Heart left ventricle (tissue), 16 donors: ENCODE data around the gene RHBDD2. TPM values are rescaled to one million over a fixed set of nuclear protein-coding genes. Genes with fewer than 3 reads are reported as not detected.
A peak's percentile ranks its signal among the peaks of the same experiment; 100 is the strongest.

Experiments used
- ATAC-seq, 4 donors: fragments of 200-7000 bp; cut with Tn5 transposase; one replicate each; pipeline ENCODE4 v1.9.1; 2020 to 2022; ENCODE audit warnings: moderate library complexity in 4 of 4, mild to moderate bottlenecking in 3 of 4, moderate number of reproducible peaks in 1 of 4
- DNase-seq, 5 donors: peaks; one replicate each; pipeline ENCODE4 v3.0.0-alpha.2; 2020
- H3K27ac ChIP-seq, 12 donors: fragments of 200-600 bp; sonication (generic) in 4 of 12; one replicate each; pipeline versions ENCODE4 v1.5.0 to v1.8.0; 2016 to 2022; ENCODE audit warnings: mild to moderate bottlenecking in 2 of 12
- H3K27me3 ChIP-seq, 9 donors: fragments of 200-600 bp; sonication (generic) in 2 of 9; one replicate each; pipeline versions ENCODE4 v1.5.1 to v1.8.0; 2016 to 2022; ENCODE audit warnings: mild to moderate bottlenecking in 3 of 9
- H3K36me3 ChIP-seq, 9 donors: fragments of 200-600 bp; sonication (generic) in 2 of 9; one replicate each; pipeline versions ENCODE4 v1.5.0 to v1.8.0; 2018 to 2022; ENCODE audit warnings: mild to moderate bottlenecking in 2 of 9
- H3K4me1 ChIP-seq, 12 donors: fragments of 200-600 bp; sonication (generic) in 4 of 12; one replicate each; pipeline versions ENCODE4 v1.5.0 to v1.8.0; 2016 to 2022; ENCODE audit warnings: mild to moderate bottlenecking in 3 of 12
- H3K4me3 ChIP-seq, 12 donors: fragments of 200-600 bp; sonication (generic) in 4 of 12; one replicate each; pipeline versions ENCODE4 v1.5.0 to v1.8.0; 2017 to 2022; ENCODE audit warnings: mild to moderate bottlenecking in 9 of 12, moderate library complexity in 4 of 12
- H3K9me3 ChIP-seq, 12 donors: fragments of 200-600 bp; sonication (generic) in 4 of 12; one replicate each; pipeline versions ENCODE4 v1.5.0 to v1.8.0; 2016 to 2022; ENCODE audit warnings: mild to moderate bottlenecking in 1 of 12
- POLR2A ChIP-seq, 2 donors: fragments of 450-650 bp; IDR thresholded peaks; one replicate each; pipeline ENCODE4 v1.6.1; 2017; ENCODE audit warnings: antibody characterized with exemption in 2 of 2, mild to moderate bottlenecking in 2 of 2, moderate library complexity in 2 of 2
- WGBS, 4 donors: extraction: QIAGEN DNeasy Blood & Tissue Kit in 2 of 4; methylation state at CpG; one replicate each; pipeline versions ENCODE4 v1.1.5 to v1.1.7; 2013 to 2018; 5-methylcytosine and 5-hydroxymethylcytosine counted together
- intact Hi-C, 10 donors: fragments of 100-400 bp; cut with DNase I; formaldehyde crosslinking; loops; one replicate each; pipeline versions ENCODE4 v1.11.1 to v1.14.2; 2022
- polyA plus RNA-seq, 2 donors: library from polyadenylated mRNA; stranded (reverse); fragments of 200-250 nt; gene quantifications; one replicate each; pipeline ENCODE4 v1.2.3, GENCODE V29; 2013
- total RNA-seq, 9 donors: library from RNA; depleted of rRNA in 2 of 9; stranded (reverse); fragments of >200 nt in 2 of 9; fragmentation: NEBNext Ultra II Directional in 3 of 9; extraction: Animal tissue kit (Norgen Biotek cat#: 25700) in 3 of 9; gene quantifications; one replicate each; pipeline versions ENCODE4 v1.1.0 to v1.2.4, GENCODE V29; 2016 to 2023
- TF ChIP-seq, protein P1 (sequence below), 12 donors: fragments of 200-600 bp; sonication (generic) in 4 of 12; IDR thresholded peaks; one replicate each; pipeline versions ENCODE4 v1.5.0 to v1.8.0; 2018 to 2022; ENCODE audit warnings: antibody characterized with exemption in 12 of 12, mild to moderate bottlenecking in 5 of 12
- donor health status: ischemic (EF 13 %, LVEDD 7.1; RV severe dilation, severe dysfunction).
- donor health status: healthy with polysubstance abuse.
- donor health status: DM: no; HTN: yes; CAD: no.
- donor health status: DM: no; HTN: no; CAD: no.
- donor health status: ischemic (EF 25% LVEDD 6.9; RV normal size, moderate dysfunction).
- donor health status: ischemic (EF 25% LVEDD 5.7; RV mildly dilated, moderate dysfunction).
- donor health status: healthy.
- donor health status: DM: yes; HTN: yes; CAD: no.
- donor health status: ischemic (EF 35%, LVEDD 5.7; RV mildly dilated, moderate dysfunction).
- donor health status: nonischemic (EF 11% LVEDD 7.7; RV severe dilation, severe dysfunction).
- donor health status: DM: yes; HTN: yes; CAD: no.
- donor health status: PGD.
- donor health status: ischemic (EF 29% LVEDD 5.4; RV normal size, mild dysfunction).
- donor health status: nonischemic (EF 23%, LVEDD 6.1; RV moderate dilation, normal function).

RHBDD2 gene
- total and polyA plus RNA-seq, 11 donors = 23.6 to 44.1 (median 32.5) TPM

GRCh38 chr7:75891815-75892411 lies 13.1 kb downstream of the RHBDD2 start:
- TF ChIP-seq, protein P1, sequence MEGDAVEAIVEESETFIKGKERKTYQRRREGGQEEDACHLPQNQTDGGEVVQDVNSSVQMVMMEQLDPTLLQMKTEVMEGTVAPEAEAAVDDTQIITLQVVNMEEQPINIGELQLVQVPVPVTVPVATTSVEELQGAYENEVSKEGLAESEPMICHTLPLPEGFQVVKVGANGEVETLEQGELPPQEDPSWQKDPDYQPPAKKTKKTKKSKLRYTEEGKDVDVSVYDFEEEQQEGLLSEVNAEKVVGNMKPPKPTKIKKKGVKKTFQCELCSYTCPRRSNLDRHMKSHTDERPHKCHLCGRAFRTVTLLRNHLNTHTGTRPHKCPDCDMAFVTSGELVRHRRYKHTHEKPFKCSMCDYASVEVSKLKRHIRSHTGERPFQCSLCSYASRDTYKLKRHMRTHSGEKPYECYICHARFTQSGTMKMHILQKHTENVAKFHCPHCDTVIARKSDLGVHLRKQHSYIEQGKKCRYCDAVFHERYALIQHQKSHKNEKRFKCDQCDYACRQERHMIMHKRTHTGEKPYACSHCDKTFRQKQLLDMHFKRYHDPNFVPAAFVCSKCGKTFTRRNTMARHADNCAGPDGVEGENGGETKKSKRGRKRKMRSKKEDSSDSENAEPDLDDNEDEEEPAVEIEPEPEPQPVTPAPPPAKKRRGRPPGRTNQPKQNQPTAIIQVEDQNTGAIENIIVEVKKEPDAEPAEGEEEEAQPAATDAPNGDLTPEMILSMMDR (IDR thresholded peaks at IDR 0.05) = no peak
- TF ChIP-seq POLR2A (IDR thresholded peaks at IDR 0.05) = no peak
- WGBS, 4 donors = 91 to 96% (median 94%) methylated on average over 7 of the region's 7 CpGs
- intact Hi-C loops = no loop called here
- H3K9me3 ChIP-seq = no peaks in the 10 kb centered on the region
- no peaks in the 10 kb centered on the region for H3K27me3 ChIP-seq
- peak overlapping the region in 3 of 12 donors; percentile 9 to 22 (median 10) for H3K27ac ChIP-seq
- peaks cover 0 to 19% (median 10%) of the 10 kb centered on the region in 9 donors for H3K36me3 ChIP-seq
- DNase-seq (no peak), ATAC-seq (no peak)
- no peak overlapping the region for H3K4me3 ChIP-seq
- H3K4me1 ChIP-seq = peaks cover 0 to 6% (median 0%) of the 10 kb centered on the region in 12 donors

- Histone ChIP-seq H3K4me1 (peaks cover 0 to 7% (median 0%) of the 10 kb centered on the region in 12 donors), H3K27ac (peak overlapping the region in 3 of 12 donors; percentile 9 to 29 (median 22))
- TF ChIP-seq, protein P1 (IDR thresholded peaks at IDR 0.05) = no peak
- no peak for TF ChIP-seq POLR2A (IDR thresholded peaks at IDR 0.05)
Measured at GRCh38 chr7:75892634-75893272, 13.9 kb downstream of the RHBDD2 start.

DNA sequence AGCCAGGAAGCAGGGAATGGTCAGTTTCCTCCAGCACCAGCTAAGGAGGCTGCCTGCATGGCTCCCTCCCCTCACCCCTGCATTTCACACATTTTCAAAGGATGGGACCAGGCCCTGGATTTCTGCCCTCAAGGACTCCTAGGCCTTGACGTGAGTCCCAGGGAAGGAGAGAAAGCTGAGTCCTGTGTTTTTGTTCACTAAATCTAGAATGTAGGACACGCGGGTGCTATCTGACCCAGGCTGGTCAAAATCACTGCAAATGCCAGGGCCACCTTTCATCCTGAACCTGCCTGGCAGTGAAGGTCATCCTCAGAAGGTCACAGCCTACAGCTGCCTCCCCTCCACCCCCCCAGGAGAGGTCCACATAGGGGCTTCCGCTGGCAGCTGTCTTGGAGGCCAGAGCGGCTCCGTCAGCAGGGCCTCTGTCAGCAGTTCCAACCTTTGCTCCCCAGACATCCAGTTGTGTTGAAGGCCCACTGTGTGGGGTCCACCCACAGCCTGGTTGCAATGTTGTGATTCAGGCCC lies 18.0 kb downstream of the RHBDD2 start:
- WGBS, 4 donors = 86 to 94% (median 89%) methylated on average over 5 to 6 of the region's 6 CpGs
- H3K9me3 ChIP-seq = no peaks in the 10 kb centered on the region
- no peaks in the 10 kb centered on the region for H3K27me3 ChIP-seq
- TF ChIP-seq POLR2A (IDR thresholded peaks at IDR 0.05) = no peak
- TF ChIP-seq, protein P1 (IDR thresholded peaks at IDR 0.05) = no peak
- H3K36me3 ChIP-seq = no peaks in the 10 kb centered on the region
- no peak overlapping the region for H3K27ac ChIP-seq
- ATAC-seq (no peak), DNase-seq (no peak)
- no peak overlapping the region for H3K4me3 ChIP-seq
- H3K4me1 ChIP-seq = peaks cover 0 to 7% (median 0%) of the 10 kb centered on the region in 12 donors
- intact Hi-C loops = no loop called here

More at GRCh38 chr7:75892634-75893272, 13.9 kb downstream of the RHBDD2 start:
- DNase-seq (peak; percentile 51 to 82 (median 66)), ATAC-seq (peak; percentile 30 to 82 (median 80))
- Histone ChIP-seq H3K4me3 (no peak overlapping the region), H3K27me3 (no peaks in the 10 kb centered on the region), H3K9me3 (no peaks in the 10 kb centered on the region), H3K36me3 (peaks cover 0 to 12% (median 7%) of the 10 kb centered on the region in 9 donors)
- intact Hi-C loops = no loop called here
- 61 to 69% (median 65%) methylated on average over 11 to 15 of the region's 15 CpGs for WGBS, 4 donors

GRCh38 chr7:75900617-75901315 lies 21.9 kb downstream of the RHBDD2 start:
- H3K4me3 ChIP-seq = no peak overlapping the region
- 88 to 95% (median 92%) methylated on average over 9 of the region's 9 CpGs for WGBS, 4 donors
- H3K27me3 ChIP-seq = no peaks in the 10 kb centered on the region
- ATAC-seq = no peak
- TF ChIP-seq POLR2A (IDR thresholded peaks at IDR 0.05) = no peak
- TF ChIP-seq, protein P1 (IDR thresholded peaks at IDR 0.05) = no peak
- H3K36me3 ChIP-seq = no peaks in the 10 kb centered on the region
- H3K27ac ChIP-seq = no peak overlapping the region
- no peaks in the 10 kb centered on the region for H3K9me3 ChIP-seq
- intact Hi-C loops = no loop called here
- peaks cover 0 to 7% (median 0%) of the 10 kb centered on the region in 12 donors for H3K4me1 ChIP-seq
- DNase-seq = no peak
